ENCODE results near the gene SEMA6C.
"Not testable (repeated sequence)": the region's sequence is repeated elsewhere in the genome, so short reads cannot be mapped to it uniquely, and the experiment has no call there.

The SEMA6C gene

GRCh38 chr1:151124763-151125403 lies 21.5 kb downstream of the SEMA6C start:
- no peak for DNase-seq

DNA sequence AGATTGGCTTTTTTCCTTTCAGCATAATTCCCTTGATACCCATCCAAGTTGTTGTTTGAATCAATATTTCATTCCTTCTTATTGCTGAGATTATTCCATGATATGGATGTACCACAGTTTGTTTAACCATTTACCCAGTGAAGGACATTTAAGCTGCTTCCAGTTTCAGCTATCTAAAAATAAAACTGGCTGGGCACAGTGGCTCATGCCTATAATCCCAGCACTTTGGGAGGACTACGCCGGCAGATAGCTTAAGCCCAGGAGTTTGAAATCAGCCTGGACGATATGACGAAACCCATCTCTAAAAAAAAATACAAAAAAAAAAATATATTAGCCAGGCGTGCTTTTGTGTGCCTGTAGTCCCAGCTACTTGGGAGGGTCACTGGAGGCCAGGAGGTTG lies 32.6 kb downstream of the SEMA6C start:
- no peak for DNase-seq

DNA sequence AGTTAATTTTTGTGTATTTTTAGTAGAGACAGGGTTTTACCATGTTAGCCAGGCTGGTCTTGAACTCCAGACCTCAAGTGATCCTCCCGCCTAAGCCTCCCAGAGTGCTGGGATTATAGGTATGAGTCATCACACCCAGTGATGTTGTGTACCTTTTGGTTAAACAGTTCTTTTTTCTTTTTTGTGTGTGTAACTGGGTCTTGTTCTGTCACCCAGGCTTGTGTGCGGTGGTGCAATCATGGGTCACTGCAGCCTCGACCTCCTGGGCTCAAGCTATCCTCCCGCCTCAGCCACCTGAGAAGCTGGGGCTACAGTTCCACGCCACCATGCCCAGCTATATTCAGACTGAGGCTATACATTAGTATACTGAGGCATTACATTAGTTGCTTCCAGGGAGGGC lies 38.1 kb downstream of the SEMA6C start:
- no peak for DNase-seq

GRCh38 chr1:151106894-151107293 lies 39.5 kb downstream of the SEMA6C start:
- DNase-seq, result no peak

DNA sequence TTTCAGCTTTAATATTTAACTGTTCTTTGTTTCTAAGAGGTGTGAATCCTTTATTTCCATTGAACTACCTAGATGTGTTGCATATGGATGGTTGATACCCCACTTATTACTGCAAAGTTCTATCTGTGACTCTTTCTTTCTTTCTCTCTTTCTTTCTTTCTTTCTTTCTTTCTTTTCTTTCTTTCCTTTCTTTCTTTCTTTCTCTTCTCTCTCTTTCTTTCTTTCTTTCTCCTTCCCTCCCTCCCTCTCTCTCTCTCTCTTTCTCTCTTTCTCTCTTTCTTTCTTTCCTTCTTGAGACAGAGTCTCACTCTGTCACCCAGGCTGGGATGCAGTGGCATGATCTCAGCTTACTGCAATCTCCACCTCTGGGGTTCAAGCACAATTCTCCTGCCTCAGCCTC lies 41.8 kb downstream of the SEMA6C start:
- DNase-seq, result no peak

- no peak for DNase-seq
These were observed 48.3 kb downstream of the SEMA6C start for GRCh38 chr1:151098126-151098525.

- not testable (repeated sequence) for DNase-seq
These were observed 49.0 kb downstream of the SEMA6C start for GRCh38 chr1:151097426-151097825.

DNA sequence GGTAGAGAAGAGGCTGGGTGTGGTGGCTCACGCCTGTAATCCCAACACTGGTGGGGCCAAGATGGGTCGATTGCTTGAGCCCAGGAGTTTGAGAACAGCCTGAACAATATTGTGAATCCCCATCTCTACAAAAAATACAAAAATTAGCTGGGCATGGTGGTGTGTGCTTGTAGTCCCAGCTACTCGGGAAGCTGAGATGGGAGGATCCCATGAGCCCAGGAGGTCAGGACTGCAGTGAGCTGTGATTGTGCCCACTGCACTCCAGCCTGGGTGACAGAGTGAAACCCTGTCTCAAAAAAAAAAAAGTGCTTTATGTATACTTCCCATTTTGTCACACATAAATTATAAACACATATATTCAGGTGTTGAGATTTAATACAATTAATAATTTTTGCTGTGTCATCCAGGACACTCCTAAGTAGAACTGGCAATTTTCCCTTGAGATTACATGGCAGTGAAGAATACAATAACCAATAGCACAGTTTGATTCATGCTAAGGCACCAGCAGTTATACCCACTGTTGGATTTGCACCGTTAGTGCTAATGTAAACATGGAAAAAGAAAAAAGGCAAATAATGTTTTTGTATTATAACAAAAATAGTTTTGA lies 60.4 kb downstream of the SEMA6C start:
- no peak for DNase-seq
